WTC11 (cell line): ENCODE measurements around the gene BCAS3. TPM values are rescaled to one million over a fixed set of nuclear protein-coding genes. Genes with fewer than 3 reads are reported as not detected.

ENCODE experiments used
- ATAC-seq: fragments of 200-7000 bp; cut with Tn5 transposase; 2 replicates; pipeline ENCODE4 v1.10.0; 2021; ENCODE audit warnings: mild to moderate bottlenecking, moderate library complexity
- CTCF ChIA-PET: fragments of 300-600 bp; sonication (Branson Sonifier 250); formaldehyde crosslinking; loops from one replicate; lab custom pipeline; 2021; ENCODE audit warnings: antibody characterized with exemption; lab: Charles Lee
- POLR2A ChIA-PET: fragments of 350-600 bp; sonication (Branson Sonifier 250); formaldehyde crosslinking; loops from one replicate; lab custom pipeline; 2021; ENCODE audit warnings: antibody characterized with exemption; lab: Charles Lee
- DNase-seq: peaks from one replicate; pipeline ENCODE4 v3.0.0; 2021; ENCODE audit warnings: low spot score
- H3K27ac Mint-ChIP-seq: 2 replicates; pipeline ENCODE4 v1.8.0; 2021; ENCODE audit warnings: mixed read lengths
- H3K27me3 Mint-ChIP-seq: 2 replicates; pipeline ENCODE4 v1.8.0; 2021; ENCODE audit warnings: low read depth, mild to moderate bottlenecking, moderate library complexity, mixed read lengths
- H3K36me3 Mint-ChIP-seq: 2 replicates; pipeline ENCODE4 v1.8.0; 2021; ENCODE audit warnings: mixed read lengths
- H3K4me1 Mint-ChIP-seq: 2 replicates; pipeline ENCODE4 v1.8.0; 2022; ENCODE audit warnings: mixed read lengths
- H3K4me3 Mint-ChIP-seq: 2 replicates; pipeline ENCODE4 v1.8.0; 2021; ENCODE audit warnings: mild to moderate bottlenecking, moderate library complexity, mixed read lengths
- H3K9me3 Mint-ChIP-seq: 2 replicates; pipeline ENCODE4 v1.8.0; 2021; ENCODE audit warnings: mixed read lengths
- E2F1 ChIP-seq: sonication (generic); formaldehyde crosslinking; IDR thresholded peaks from 2 replicates; pipeline ENCODE4 v1.8.0; 2022; ENCODE audit warnings: mild to moderate bottlenecking, missing genetic modification reagents
- FOXK1 ChIP-seq: sonication (generic); formaldehyde crosslinking; IDR thresholded peaks from 2 replicates; pipeline ENCODE4 v1.8.0; 2022; ENCODE audit warnings: mild to moderate bottlenecking, moderate library complexity, missing genetic modification reagents
- FOXP1 ChIP-seq: sonication (generic); formaldehyde crosslinking; IDR thresholded peaks from 2 replicates; pipeline ENCODE4 v1.8.0; 2022; ENCODE audit warnings: missing genetic modification reagents, mild to moderate bottlenecking, moderate library complexity, borderline replicate concordance
- GABPB1 ChIP-seq: sonication (generic); formaldehyde crosslinking; IDR thresholded peaks from 2 replicates; pipeline ENCODE4 v1.8.1; 2023; ENCODE audit warnings: mild to moderate bottlenecking, missing genetic modification reagents
- GRHL2 ChIP-seq: fragments of 250-450 bp; sonication (Bioruptor Pico); IDR thresholded peaks from 2 replicates; pipeline ENCODE4 v1.8.0; 2022; ENCODE audit warnings: mild to moderate bottlenecking, moderate library complexity; ENCODE audit not compliant: insufficient replicate concordance, severe bottlenecking
- GTF2I ChIP-seq: fragments of 250-450 bp; sonication (Bioruptor Pico); conservative IDR thresholded peaks from 2 replicates; pipeline ENCODE4 v1.4.0; 2021; ENCODE audit warnings: mild to moderate bottlenecking
- HMGA2 ChIP-seq: fragments of 250-450 bp; sonication (Bioruptor Pico); IDR thresholded peaks from 2 replicates; pipeline ENCODE4 v1.4.0; 2021; ENCODE audit warnings: mild to moderate bottlenecking, moderate library complexity
- JUN ChIP-seq: sonication (generic); formaldehyde crosslinking; IDR thresholded peaks from 2 replicates; pipeline ENCODE4 v1.8.0; 2023; ENCODE audit warnings: mild to moderate bottlenecking, missing genetic modification reagents
- KAT7 ChIP-seq: sonication (generic); formaldehyde crosslinking; IDR thresholded peaks from 2 replicates; pipeline ENCODE4 v1.8.1; 2023; ENCODE audit warnings: missing genetic modification reagents, mild to moderate bottlenecking, borderline replicate concordance
- MLX ChIP-seq: sonication (generic); formaldehyde crosslinking; IDR thresholded peaks from 2 replicates; pipeline ENCODE4 v1.8.1; 2023; ENCODE audit warnings: mild to moderate bottlenecking, missing genetic modification reagents, moderate library complexity
- NR1H2 ChIP-seq: sonication (generic); formaldehyde crosslinking; IDR thresholded peaks from 2 replicates; pipeline ENCODE4 v1.9.0; 2021; ENCODE audit warnings: mild to moderate bottlenecking, moderate library complexity, missing genetic modification reagents
- PRRX2 ChIP-seq: fragments of 250-450 bp; sonication (Bioruptor Pico); IDR thresholded peaks from 2 replicates; pipeline ENCODE4 v1.8.0; 2021; ENCODE audit warnings: mild to moderate bottlenecking
- RELA ChIP-seq: sonication (generic); formaldehyde crosslinking; IDR thresholded peaks from 2 replicates; pipeline ENCODE4 v1.8.1; 2022; ENCODE audit warnings: missing genetic modification reagents, mild to moderate bottlenecking, borderline replicate concordance
- RORB ChIP-seq: fragments of 250-450 bp; sonication (Bioruptor Pico); IDR thresholded peaks from 2 replicates; pipeline ENCODE4 v1.9.0; 2021; ENCODE audit warnings: mild to moderate bottlenecking
- ZNF138 ChIP-seq: sonication (generic); formaldehyde crosslinking; conservative IDR thresholded peaks from 2 replicates; pipeline ENCODE4 v1.8.1; 2022; ENCODE audit warnings: mild to moderate bottlenecking, moderate library complexity, missing genetic modification reagents
- ZNF425 ChIP-seq: fragments of 250-450 bp; sonication (Bioruptor Pico); conservative IDR thresholded peaks from 2 replicates; pipeline ENCODE4 v1.9.0; 2021; ENCODE audit warnings: mild to moderate bottlenecking
- ZSCAN18 ChIP-seq: fragments of 250-450 bp; sonication (Bioruptor Pico); IDR thresholded peaks from 2 replicates; pipeline ENCODE4 v2.1.2; 2022; ENCODE audit warnings: mild to moderate bottlenecking, moderate library complexity
- total RNA-seq: library from RNA; stranded (reverse); gene quantifications from 3 replicates; pipeline ENCODE4 v1.2.3, GENCODE V29; 2021
- TF ChIP-seq, protein P1 (sequence below): sonication (generic); formaldehyde crosslinking; IDR thresholded peaks from 2 replicates; pipeline ENCODE4 v1.8.1; 2022; ENCODE audit warnings: mild to moderate bottlenecking, missing genetic modification reagents, moderate library complexity, borderline replicate concordance
- TF ChIP-seq, protein P2 (sequence below): fragments of 250-450 bp; sonication (Bioruptor Pico); IDR thresholded peaks from 2 replicates; pipeline ENCODE4 v1.9.0; 2021; ENCODE audit warnings: mild to moderate bottlenecking
- TF ChIP-seq, protein P3 (sequence below): sonication (generic); formaldehyde crosslinking; IDR thresholded peaks from 2 replicates; pipeline ENCODE4 v1.8.0; 2022; ENCODE audit warnings: mild to moderate bottlenecking, missing genetic modification reagents

The BCAS3 gene
- total RNA-seq, 1 experiment from 2014 or later: 15.5 TPM

DNA sequence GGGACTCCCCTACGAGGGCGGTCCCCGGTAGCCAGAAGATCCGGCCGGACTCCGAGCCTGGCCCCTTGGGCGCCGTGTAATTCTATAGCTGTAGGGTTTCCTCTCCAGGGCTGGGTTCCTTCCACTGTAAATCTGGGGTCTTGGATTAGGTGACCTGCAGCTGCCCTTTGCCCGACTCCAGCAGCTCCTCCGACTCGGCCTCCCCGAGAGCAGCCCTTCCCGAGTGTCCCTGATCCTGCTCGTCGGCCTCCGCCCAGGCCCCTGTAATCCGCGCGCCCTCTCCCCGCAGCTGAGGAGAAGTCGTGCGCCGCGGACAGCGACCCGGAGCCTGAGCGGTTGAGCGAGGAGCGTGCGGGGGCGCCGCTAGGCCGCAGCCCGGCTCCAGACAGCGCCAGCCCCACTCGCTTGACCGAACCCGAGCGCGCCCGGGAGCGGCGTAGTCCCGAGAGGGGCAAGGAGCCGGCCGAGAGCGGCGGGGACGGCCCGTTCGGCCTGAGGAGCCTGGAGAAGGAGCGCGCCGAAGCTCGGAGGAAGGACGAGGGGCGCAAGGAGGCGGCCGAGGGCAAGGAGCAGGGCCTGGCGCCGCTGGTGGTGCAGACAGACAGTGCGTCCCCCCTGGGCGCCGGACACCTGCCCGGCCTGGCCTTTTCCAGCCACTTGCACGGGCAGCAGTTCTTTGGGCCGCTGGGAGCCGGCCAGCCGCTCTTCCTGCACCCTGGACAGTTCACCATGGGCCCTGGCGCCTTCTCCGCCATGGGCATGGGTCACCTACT, 727.4 kb downstream of the BCAS3 start:
- H3K36me3 Mint-ChIP-seq: no peaks in the 10 kb centered on the region
- H3K27me3 Mint-ChIP-seq: peaks cover 100% of the 10 kb centered on the region
- peaks cover 32% of the 10 kb centered on the region for H3K4me1 Mint-ChIP-seq
- CTCF ChIA-PET: interaction anchor here (0.9 to 2.1 kb wide), 4 partner anchors 7 to 50 kb away, joined by 3 to 9 read pairs (median 3); no protein-coding TSS in a partner anchor
- peak overlapping the region; percentile 53 for H3K4me3 Mint-ChIP-seq
- POLR2A ChIA-PET: interaction anchor here (0.5 kb wide), 1 partner anchor 1300 kb away, joined by 7 read pairs; no protein-coding TSS in a partner anchor
- ATAC-seq (peak; percentile 9), DNase-seq (peak; percentile 50)
- H3K27ac Mint-ChIP-seq: no peak overlapping the region
- H3K9me3 Mint-ChIP-seq: no peaks in the 10 kb centered on the region
- TF ChIP-seq JUN (CRISPR knock-in tag) (no peak), KAT7 (CRISPR knock-in tag) (no peak), MLX (CRISPR knock-in tag) (no peak), FOXK1 (CRISPR knock-in tag) (no peak), GTF2I (CRISPR knock-in tag) (no peak), GRHL2 (CRISPR knock-in tag) (no peak), ZNF138 (CRISPR knock-in tag) (no peak), HMGA2 (CRISPR knock-in tag) (no peak), PRRX2 (no peak), NR1H2 (no peak), ZSCAN18 (no peak), RORB (CRISPR knock-in tag) (no peak)
- TF ChIP-seq, protein P1, sequence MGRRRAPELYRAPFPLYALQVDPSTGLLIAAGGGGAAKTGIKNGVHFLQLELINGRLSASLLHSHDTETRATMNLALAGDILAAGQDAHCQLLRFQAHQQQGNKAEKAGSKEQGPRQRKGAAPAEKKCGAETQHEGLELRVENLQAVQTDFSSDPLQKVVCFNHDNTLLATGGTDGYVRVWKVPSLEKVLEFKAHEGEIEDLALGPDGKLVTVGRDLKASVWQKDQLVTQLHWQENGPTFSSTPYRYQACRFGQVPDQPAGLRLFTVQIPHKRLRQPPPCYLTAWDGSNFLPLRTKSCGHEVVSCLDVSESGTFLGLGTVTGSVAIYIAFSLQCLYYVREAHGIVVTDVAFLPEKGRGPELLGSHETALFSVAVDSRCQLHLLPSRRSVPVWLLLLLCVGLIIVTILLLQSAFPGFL (CRISPR knock-in tag): no peak

- peaks cover 38% of the 10 kb centered on the region for H3K4me1 Mint-ChIP-seq
- H3K27ac Mint-ChIP-seq: no peak overlapping the region
- DNase-seq: peak; percentile 22
- POLR2A ChIA-PET: no interaction called here
- peaks cover 99% of the 10 kb centered on the region for H3K27me3 Mint-ChIP-seq
- no peaks in the 10 kb centered on the region for H3K9me3 Mint-ChIP-seq
- H3K36me3 Mint-ChIP-seq: no peaks in the 10 kb centered on the region
- ATAC-seq: no peak
- CTCF ChIA-PET: interaction anchor here (0.5 kb wide), 1 partner anchor 110 kb away, joined by 3 read pairs; no protein-coding TSS in a partner anchor
- no peak overlapping the region for H3K4me3 Mint-ChIP-seq
- TF ChIP-seq ZNF425 (CRISPR knock-in tag) (no peak), ZNF138 (CRISPR knock-in tag) (no peak), RELA (no peak), FOXP1 (CRISPR knock-in tag) (no peak), GABPB1 (CRISPR knock-in tag) (no peak), E2F1 (CRISPR knock-in tag) (no peak)
- TF ChIP-seq, protein P2, sequence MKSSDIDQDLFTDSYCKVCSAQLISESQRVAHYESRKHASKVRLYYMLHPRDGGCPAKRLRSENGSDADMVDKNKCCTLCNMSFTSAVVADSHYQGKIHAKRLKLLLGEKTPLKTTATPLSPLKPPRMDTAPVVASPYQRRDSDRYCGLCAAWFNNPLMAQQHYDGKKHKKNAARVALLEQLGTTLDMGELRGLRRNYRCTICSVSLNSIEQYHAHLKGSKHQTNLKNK (CRISPR knock-in tag): no peak
- TF ChIP-seq, protein P3, sequence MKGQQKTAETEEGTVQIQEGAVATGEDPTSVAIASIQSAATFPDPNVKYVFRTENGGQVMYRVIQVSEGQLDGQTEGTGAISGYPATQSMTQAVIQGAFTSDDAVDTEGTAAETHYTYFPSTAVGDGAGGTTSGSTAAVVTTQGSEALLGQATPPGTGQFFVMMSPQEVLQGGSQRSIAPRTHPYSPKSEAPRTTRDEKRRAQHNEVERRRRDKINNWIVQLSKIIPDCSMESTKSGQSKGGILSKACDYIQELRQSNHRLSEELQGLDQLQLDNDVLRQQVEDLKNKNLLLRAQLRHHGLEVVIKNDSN: no peak
These were observed 728.3 kb downstream of the BCAS3 start for GRCh38 chr17:61405686-61406536.
